GM19397 (cell line): Measurements from ENCODE around the gene CMYA5.
"Not testable (repeated sequence)": the region's sequence is repeated elsewhere in the genome, so short reads cannot be mapped to it uniquely, and the experiment has no call there.

Source experiments
- ATAC-seq: cut with Tn5 transposase; IDR thresholded peaks from one replicate; pipeline ENCODE4 v1.9.1; 2021; ENCODE audit warnings: mild to moderate bottlenecking, moderate library complexity; ENCODE audit not compliant: unreplicated experiment

CMYA5 gene

DNA sequence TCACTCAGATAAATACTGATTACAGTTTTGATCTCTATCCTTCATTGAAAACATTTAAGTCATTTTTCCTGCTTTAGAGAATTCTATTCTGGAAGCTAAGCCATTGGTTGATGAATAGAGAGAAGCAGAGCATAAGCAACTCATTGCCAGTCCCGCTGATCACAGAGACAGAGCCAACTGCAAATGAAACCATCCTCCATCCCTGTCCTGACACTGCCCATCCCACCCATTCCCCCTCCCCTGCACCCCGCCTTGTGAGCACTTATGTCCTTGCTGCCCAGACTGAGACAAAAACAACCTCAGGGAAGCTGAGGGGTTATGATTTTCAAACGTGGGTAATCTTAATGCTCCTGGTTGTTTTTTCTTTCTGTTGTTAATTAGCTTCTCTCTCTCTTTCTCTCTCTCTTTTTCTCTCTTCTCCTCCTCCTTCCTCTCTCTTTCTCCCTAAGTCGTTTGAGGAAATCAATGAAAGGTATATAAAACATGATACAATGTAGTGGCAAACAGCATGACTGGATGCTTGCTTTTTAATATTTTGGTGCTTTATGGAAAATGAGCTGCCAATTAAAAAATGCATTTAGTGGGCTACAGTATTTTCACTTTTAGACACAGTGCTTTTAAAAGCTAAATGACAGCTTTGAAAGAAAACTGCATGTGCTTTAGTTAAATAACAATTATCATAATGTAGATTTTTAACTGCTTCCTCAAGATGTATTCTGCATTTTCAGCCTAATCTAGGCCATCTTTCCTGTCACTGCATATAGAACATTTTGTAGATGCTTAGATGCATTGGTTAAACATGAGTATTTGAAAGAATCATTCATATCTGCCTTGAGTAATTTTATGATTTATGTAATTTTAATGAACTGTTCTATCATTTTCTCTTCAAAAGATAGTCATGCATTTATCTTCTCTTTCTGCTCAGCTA lies 57.3 kb downstream of the CMYA5 start:
- ATAC-seq, result no peak

DNA sequence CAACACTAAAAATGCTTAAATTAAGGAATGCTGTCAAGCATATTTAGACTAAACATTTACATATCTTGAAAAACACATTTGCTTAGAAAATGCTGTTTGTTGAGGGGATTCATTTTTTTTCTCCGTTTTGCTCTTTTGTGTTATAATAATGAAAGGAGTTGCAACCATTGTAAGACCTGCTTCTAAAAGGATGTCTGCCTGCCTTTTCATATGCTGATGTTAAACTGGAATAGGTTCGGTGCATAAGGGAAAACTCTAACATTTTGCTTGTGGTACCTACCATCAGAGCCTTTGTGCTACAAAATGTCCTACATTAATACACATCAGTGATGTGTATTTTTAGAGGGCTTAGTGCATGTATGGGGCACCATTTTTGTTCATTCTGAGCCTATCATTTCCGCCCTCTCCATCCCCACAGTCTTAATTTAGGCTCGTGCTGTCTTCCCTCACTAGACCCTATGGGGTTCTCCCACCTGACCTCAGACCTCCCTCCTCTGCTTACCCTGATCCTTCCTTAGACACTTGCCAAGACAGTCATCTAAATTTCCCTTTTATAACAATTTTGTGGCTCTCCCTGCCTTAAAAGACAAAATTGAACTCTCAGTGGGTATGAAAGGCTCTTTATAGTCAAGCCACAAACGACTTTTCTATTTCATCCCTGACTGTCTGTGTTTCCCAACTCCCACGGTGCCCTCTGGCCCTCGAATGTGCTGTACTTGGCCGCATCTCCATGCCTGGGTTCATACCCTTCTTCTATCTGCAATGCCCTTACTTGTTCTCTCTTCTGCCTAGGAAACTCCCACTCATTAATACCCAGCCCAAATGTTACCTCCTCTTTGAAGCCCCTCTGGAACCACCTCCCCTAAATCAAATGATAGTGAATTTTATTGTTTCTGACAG lies 61.2 kb downstream of the CMYA5 start:
- no peak for ATAC-seq

DNA sequence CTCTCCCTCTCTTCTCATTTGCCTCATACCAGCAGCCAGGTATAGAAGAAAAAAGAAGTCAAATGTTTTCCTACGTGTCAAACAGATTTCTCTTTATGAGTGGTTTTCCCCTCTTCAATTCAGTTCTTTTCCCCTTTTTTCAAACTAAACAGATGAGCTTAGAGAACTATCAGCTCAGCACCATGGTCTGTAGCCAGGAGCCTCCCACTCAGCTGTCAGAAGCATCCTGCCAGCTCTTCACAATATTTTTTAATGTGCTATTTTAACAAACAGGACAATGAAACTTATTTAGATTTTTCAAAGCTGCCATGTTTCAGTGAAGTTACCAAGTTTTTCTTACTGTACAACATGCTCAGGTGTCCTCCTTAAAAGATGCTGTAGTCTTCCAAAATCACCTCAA lies 63.5 kb downstream of the CMYA5 start:
- ATAC-seq, result no peak

DNA sequence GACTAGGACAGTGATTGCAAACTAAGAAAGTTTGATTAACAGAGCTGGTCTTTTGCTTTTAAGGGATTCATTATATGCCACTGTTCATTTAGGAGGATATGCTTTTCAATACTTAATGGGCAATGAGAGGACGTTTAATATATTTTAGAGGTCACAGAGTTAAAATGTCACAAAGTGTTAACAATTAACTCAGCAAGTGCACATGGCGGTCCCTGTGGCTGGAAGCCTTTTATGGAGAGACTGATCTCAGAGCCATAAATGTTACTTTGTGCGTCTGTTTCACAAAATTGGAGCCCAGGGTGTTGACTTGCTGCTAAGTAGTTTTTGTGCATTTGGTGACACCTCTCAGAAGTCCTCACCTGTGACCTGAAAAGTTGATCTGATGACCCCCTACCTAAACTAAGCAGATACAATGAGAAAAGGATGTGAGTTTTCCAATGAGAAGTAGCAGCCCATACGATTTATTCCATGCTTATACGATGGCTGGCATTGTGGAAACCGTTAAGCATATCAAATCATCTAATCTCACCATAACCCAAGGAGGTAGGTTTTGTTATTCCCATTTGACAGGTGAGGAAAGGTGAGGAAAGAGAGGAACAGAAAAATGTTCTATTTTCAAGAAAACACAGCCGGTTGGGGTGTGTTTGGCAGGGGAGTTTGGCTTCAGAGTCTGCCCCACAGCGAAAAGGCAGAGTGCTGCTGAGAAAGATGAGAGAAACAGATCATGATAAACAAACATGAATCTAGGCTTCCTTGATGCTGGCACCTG lies 64.4 kb downstream of the CMYA5 start:
- no peak for ATAC-seq

DNA sequence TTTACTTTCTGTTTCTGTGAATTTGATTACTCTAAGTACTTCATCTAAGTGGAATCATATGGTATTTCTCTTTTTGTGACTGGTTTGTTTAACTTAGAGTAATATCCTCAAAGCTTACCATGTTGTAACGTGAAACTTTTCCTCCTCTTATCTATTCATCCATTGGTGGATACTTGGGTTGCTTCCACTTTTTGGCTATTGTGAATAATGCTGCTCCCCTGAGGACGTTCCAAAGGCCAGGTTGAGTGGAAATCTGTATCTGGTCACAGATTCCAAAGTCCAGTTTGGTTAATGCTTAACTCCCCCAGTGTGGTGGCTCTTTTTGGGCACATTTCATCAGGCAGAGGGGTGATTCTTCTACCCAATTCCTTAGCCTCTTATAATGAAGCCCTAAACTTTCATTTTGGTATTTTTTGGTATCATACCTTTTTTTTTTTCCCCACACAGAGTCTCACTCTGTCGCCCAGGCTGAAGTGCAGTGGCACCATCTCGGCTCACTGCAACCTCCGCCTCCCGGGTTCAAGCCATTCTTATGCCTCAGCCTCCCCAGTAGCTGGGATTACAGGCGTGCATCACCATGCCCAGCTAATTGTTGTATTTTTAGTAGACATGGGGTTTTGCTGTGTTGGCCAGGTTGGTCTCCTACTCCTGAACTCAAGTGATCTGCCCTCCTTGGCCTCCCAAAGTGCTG lies 65.4 kb downstream of the CMYA5 start:
- ATAC-seq, result no peak

DNA sequence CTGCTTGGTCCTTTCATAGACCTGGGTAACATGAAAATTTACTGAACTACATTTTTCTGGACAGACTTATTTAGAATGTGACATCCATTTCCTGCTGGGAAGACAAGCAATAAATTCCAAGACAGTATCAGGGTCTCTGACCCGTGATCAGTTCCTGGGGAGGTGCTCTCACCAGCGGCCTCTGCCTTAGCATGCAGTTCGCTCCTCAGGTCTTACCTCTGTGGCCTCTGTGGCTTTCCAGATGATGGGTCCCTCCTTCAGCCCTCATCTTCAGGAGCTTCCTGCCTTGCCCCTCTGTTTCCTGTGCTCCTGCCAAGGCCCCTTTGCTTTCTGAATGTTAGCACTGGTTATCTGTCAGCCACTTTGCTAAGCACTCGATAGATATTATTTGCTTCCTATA lies 66.4 kb downstream of the CMYA5 start:
- no peak for ATAC-seq

DNA sequence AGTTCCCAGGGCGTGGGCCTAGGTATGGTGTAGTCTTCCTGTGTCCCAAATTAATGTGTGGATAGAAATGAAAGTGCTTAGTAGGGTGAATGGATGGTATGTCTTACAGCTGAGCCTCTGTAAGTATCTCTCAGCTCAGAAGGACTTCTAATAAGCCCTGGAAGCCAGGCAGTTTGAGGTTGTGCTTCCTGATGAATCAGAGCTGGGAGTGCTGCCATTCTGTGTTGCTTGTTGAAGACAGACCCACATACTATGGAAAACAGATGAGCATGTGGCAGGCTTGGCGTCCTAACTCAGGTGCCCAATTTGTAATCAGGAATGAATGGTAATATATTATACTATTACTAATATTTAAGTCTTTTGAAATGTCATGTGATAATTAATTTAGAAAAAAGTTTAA lies 69.8 kb downstream of the CMYA5 start:
- ATAC-seq, result no peak

DNA sequence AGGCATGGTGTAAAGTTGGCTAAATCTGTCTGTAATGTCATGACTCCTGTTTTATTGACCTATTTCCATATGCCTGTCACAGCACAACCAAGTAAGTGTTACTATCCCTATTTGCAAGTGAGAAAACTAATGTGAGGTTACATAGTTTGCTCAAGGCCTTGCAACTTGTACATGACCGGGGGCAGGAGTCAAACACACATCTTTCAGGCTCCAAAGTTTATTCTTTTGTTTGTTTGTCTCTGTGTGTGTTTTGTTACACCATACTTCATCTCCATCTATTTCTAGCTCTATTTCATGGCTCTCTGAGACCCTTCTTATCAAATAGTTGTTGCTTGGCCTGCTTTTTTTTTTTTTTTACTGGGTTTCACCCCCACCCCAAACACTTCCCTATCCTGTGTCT lies 70.2 kb downstream of the CMYA5 start:
- no peak for ATAC-seq

DNA sequence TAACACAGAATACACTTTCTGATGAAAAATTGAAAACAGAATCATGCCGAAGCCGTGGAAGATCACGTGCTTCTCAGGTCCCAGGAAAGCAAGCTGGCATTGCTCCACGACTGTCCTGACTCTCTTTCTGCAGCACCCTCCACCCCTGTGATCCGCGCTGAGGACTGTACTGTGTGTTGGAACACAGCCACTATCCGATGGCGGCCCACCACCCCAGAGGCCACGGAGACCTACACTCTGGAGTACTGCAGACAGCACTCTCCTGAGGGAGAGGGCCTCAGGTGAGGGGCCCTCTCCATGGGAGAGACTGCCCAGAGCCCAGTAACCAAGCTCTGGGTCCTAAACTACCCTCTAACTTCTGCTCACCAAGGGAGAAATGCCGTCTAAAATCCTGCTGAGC lies 73.3 kb downstream of the CMYA5 start:
- no peak for ATAC-seq

DNA sequence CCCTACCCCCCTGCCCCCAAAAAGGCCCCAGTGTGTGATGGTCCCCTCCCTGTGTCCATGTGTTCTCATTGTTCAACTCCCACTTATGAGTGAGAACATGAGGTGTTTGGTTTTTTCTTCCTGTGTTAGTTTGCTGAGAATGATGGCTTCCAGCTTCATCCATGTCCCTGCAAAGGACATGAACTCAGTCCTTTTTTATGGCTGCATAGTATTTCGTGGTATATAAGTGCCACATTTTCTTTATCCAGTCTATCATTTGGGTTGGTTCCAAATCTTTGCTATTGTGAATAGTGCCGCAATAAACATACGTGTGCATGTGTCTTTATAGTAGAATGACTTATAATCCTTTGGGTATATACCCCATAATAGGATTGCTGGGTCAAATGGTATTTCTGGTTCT lies 74.5 kb downstream of the CMYA5 start:
- ATAC-seq, result not testable (repeated sequence)

DNA sequence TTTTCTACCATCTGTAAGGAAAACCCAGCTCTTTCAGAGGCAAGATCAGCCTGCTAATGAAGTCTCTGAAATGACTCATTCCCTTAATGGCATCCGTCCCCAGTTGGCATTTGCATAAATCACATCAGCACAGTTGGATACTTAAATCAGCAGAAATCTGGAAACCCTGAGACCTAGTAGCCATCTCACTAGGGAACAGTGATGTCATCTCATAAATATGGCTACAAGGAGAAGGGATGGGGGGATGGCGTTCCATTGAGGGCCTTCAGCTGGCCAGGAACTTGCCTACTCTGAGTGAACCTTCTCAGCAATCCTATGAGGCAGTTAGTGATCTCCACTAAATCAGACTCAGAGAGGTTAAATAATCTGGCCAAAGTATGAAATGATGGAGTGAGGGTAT lies 81.8 kb downstream of the CMYA5 start:
- ATAC-seq, result no peak

DNA sequence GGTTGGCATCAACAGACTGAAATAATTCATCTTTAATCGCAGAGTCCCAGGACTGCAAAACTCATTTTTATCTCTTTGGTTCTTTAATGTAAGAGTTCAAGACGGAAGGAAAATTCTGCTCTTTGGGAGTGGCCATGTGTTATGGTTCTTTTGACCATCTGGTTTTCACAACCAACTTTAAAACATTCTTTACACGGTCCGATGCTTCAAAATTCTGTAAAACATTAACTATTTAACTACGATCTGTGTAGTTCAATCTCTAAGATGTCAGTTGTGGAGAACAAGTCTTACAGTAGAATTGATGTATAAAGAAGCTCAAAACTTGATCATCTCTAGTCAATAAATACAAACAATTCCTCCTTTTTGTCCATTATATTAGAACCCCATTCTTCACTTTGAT lies 83.0 kb downstream of the CMYA5 start:
- ATAC-seq, result no peak

DNA sequence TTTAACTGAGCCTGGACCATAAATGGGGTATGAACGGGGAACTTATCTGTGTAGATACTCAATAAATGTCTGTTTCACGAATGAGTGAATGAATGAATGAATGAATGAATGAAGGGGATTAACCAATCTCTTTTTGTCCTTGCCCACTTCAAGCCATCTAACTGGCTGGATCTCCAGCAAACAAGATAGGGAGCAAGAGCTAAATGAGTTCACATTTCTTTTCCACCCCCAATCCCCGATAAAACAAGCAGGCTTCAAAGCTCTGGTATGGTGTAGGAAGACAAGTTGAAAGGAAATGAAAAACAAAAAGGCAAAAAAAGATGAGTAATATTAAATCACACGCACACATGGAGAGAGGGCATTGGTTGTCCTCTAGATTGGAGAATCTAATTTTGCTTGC lies 84.0 kb downstream of the CMYA5 start:
- no peak for ATAC-seq

DNA sequence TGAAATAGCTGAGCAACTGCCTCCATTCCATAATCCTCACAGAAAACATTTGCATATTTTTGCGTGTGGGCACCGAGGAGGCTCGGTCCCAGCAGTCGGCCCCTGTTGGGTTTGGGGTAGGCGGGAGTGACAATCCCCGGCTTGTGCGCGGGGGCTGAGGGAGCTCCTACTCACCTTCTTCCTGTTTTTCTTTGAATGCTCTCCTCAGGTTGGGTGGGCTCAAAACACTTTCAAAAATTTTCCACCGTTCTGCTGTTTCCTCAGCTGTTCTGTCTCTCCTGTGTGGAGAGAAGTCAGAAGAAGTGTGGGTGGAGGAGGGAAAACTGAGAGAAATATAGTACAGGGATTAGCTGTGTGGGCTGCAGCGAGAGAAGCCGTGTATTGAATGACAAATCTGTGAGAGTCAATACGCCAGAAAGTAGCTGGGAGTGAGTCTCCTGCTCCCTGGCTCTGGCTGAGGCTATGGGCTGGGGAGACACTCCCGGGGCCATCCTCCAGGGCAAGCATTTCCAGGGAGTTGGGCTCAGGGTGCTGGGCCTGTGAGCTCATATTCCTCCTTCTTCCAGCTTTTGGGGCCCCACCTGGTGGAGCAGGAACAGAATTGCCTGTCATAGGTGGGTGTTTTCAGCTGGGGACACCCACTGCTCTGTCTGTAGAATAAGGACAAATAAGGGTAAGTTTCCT lies 84.7 kb downstream of the CMYA5 start:
- no peak for ATAC-seq

DNA sequence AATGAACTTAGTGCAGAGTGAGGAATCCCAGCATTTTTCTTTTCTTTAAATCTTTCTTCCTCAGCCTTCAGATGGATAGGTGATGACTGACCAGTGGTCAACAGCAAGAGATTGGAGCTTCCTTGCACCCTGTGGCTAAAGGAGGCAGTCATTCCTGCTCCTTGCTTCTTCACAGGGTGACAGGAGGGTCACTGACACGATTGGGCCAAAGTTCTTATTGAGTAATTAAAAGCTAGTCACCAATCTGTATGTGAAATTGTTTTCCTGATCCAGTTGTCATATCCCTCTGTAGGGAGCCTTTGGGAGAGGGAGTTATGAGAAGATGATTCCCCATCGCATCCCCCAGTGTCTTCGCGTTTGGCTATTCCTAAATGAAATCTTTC lies 85.2 kb downstream of the CMYA5 start:
- ATAC-seq, result no peak

DNA sequence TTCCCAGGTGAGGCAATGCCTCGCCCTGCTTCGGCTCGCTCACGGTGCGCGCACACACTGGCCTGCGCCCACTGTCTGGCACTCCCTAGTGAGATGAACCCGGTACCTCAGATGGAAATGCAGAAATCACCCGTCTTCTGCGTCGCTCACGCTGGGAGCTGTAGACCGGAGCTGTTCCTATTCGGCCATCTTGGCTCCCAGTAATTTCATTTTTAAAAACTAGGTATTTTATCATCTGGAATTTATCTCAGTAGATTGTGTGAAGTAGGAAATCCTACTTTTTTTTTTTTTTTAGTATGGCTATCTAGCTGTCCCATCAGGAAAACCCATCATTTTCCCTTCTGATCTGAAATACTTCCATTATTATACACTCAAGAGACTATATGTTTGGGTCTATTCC lies 95.1 kb downstream of the CMYA5 start:
- ATAC-seq, result not testable (repeated sequence)

DNA sequence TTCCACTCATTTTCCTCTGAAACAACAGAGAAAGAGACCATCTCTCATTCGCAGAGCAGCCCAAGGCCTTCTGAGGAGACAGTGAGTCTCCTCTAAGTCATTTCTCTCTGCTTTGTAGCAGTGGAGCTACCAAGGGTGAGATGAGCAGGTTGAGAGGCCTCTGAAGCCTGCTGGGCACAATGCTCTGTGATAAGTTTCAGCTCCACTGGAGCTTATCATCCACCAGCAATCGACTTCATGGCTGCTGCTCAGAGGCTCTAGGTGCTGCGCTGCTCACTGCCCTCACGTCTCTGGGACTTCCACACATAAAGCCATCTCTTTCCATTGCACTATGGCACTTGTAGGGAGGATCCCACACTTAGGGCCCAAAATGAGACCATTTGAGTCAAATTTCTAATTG lies 96.3 kb downstream of the CMYA5 start:
- no peak for ATAC-seq

DNA sequence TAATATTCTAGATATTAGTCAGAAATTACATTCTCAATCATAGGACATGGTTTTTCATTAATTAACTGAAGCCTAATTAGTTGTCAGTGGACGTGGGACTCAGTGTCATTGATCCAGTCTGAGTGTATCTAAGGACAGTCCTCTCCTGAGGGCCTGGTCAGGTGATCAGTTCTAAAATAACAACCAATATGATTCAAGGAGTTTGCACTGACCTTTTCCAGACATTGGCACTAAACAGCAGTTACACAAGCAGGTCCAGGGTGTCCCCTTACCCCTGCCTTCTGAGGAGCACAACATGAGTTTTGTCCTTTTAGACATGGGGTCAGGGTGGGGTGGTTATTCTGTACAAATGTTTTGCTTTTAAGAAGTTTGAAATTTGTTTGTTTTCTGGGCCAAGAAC lies 97.8 kb downstream of the CMYA5 start:
- ATAC-seq, result no peak

DNA sequence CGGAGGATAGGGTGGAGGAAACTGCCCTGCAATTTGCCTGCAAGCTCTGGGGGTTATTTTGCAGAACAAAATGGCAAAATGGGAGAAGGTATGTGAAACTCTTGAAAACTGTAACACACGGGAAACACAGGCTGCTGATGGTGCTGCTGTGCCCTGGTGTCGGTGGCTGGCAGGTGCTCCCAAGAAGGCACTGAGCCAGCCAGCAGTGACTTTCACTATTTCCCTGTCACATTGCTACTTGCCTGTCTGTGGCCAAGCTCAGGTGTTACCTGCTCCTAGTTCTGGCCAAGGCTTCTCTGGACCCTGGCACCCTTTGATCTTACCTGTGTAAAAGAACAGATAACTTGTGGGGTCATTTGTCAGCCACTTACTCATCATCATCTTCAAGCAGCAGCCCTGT lies 102.2 kb downstream of the CMYA5 start:
- ATAC-seq, result no peak

DNA sequence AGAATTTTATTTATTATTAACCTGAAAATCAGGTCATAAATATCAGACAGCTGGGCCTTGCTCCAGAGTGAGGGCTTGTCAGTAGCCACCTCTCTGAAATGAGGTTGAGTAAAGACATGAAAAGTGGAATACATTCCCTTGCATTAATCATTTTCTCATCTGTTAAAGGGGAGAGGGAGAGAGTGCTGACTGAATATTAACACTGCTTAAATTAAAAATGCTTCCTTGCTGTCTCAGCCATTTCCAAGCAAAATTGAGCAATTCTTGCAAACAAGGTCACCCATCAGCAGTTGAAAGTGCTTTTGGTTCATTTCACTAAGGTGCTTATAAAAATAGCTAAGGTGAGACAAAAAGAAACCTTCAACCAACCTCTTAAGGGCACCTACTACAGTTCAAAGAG lies 102.8 kb downstream of the CMYA5 start:
- no peak for ATAC-seq
